Gastrocnemius medialis (tissue), 4 donors: ENCODE data around the gene PLEKHG3. TPM values are rescaled to one million over a fixed set of nuclear protein-coding genes. Genes with fewer than 3 reads are reported as not detected.
A peak's percentile ranks its signal among the peaks of the same experiment; 100 is the strongest.

ENCODE experiments used
- ATAC-seq, 2 donors: fragments of 150-250 bp; one replicate each; pipeline ENCODE4 v1.9.1; 2016
- DNase-seq, 2 donors: peaks; one replicate each; pipeline ENCODE4 v3.0.0-alpha.2; 2019
- H3K27ac ChIP-seq, 4 donors: fragments of 200-600 bp; sonication (generic); 1 replicate in 1 of 4; 2 replicates in 3 of 4; pipeline ENCODE4 v1.5.1; 2016 to 2018; ENCODE audit warnings: mild to moderate bottlenecking in 2 of 4, moderate library complexity in 1 of 4
- H3K27me3 ChIP-seq, 3 donors: fragments of 200-600 bp; sonication (generic) in 2 of 3; 1 replicate in 1 of 3; 2 replicates in 2 of 3; pipeline versions ENCODE4 v1.5.1 to v1.6.0; 2016 to 2019; ENCODE audit warnings: mild to moderate bottlenecking in 1 of 3, moderate library complexity in 1 of 3
- H3K36me3 ChIP-seq, 2 donors: fragments of 200-600 bp; sonication (generic) in 1 of 2; one replicate each; pipeline ENCODE4 v1.5.1; 2017 to 2018
- H3K4me1 ChIP-seq, 2 donors: fragments of 200-600 bp; sonication (generic) in 1 of 2; one replicate each; pipeline ENCODE4 v1.5.1; 2016 to 2017; ENCODE audit warnings: mild to moderate bottlenecking in 2 of 2
- H3K4me3 ChIP-seq, 4 donors: fragments of 200-600 bp; sonication (generic) in 3 of 4; 1 replicate in 1 of 4; 2 replicates in 3 of 4; pipeline ENCODE4 v1.5.1; 2016 to 2019; ENCODE audit warnings: mild to moderate bottlenecking in 2 of 4
- H3K9me3 ChIP-seq, 3 donors: fragments of 200-600 bp; sonication (generic) in 2 of 3; 1 replicate in 1 of 3; 2 replicates in 2 of 3; pipeline ENCODE4 v1.5.1; 2016 to 2019
- CTCF ChIP-seq, 5 experiments: fragments of 450-650 bp in 3 of 5; fragments of 200-600 bp in 2 of 5; sonication (generic) in 2 of 5; IDR thresholded peaks in 4 of 5; conservative IDR thresholded peaks in 1 of 5; 1 replicate in 4 of 5; 2 replicates in 1 of 5; pipeline ENCODE4 v1.5.1; 2016 to 2019; ENCODE audit warnings: antibody characterized with exemption in 5 of 5, mild to moderate bottlenecking in 3 of 5, moderate library complexity in 3 of 5
- POLR2A ChIP-seq, 2 donors: fragments of 450-650 bp; IDR thresholded peaks; one replicate each; pipeline ENCODE4 v1.6.1; 2017; ENCODE audit warnings: antibody characterized with exemption in 2 of 2, mild to moderate bottlenecking in 2 of 2, moderate library complexity in 2 of 2
- in situ Hi-C, 4 donors: fragments of 200-750 bp; cut with MboI; loops; one replicate each; pipeline versions ENCODE4 v1.15.0 to v1.8.0; 2017; ENCODE audit warnings: low sequenced_read_pairs in 4 of 4
- intact Hi-C: fragments of 100-400 bp; cut with DNase I; formaldehyde crosslinking; loops from one replicate; pipeline ENCODE4 v1.15.1; 2023; ENCODE audit warnings: low total_unique reads
- total RNA-seq, 4 donors: library from RNA; depleted of rRNA; stranded (reverse); fragments of >200 nt; gene quantifications; one replicate each; pipeline versions ENCODE4 v1.1.0 to v1.2.3, GENCODE V29; 2016

PLEKHG3 gene
- total RNA-seq, 4 donors from 2014 or later: 8.8 to 18.8 (median 14.5) TPM

DNA sequence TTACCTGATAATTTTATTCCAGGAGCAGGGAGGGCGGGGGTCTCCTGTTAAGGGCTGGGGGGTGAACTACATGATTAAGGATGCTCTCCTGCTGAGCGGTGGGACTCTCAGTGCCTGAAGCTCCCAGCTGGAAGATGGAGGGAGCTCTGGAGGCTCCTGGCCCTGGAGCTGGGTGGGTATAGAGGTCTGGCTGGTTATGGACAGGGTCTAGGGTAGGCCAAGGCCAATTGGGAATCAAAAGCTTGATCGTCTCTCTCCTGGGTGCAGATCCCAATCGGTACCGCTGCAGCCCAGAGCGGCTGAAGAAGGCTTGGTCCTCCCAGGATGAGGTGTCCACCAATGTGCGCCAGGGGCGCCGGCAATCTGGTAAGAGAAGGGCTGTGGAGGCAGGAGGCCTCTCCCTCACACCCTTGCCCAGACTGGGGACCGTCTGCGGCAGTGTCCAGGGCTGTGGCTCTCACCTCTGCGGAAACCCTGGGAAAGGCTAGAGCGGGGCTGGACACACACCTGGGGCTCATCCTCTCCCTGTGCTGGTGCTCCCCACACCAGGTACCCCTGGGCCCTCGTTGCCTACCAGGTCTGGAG is 28.4 kb downstream of the PLEKHG3 start:
- no peak for DNase-seq
- in situ Hi-C loops (no loop called here), intact Hi-C loops (no loop called here)
- no peak for ATAC-seq
- H3K9me3 ChIP-seq: no peaks in the 10 kb centered on the region
- no peak overlapping the region for H3K27ac ChIP-seq
- no peak for TF ChIP-seq POLR2A (IDR thresholded peaks at IDR 0.05)
- no peak for TF ChIP-seq CTCF (IDR thresholded peaks at IDR 0.05 in 4 of 5, conservative IDR thresholded peaks at IDR 0.05 in 1 of 5)
- H3K4me3 ChIP-seq: no peak overlapping the region
- H3K27me3 ChIP-seq: no peaks in the 10 kb centered on the region
- H3K4me1 ChIP-seq: peaks cover 0 to 4% of the 10 kb centered on the region in 2 donors
- no peaks in the 10 kb centered on the region for H3K36me3 ChIP-seq

DNA sequence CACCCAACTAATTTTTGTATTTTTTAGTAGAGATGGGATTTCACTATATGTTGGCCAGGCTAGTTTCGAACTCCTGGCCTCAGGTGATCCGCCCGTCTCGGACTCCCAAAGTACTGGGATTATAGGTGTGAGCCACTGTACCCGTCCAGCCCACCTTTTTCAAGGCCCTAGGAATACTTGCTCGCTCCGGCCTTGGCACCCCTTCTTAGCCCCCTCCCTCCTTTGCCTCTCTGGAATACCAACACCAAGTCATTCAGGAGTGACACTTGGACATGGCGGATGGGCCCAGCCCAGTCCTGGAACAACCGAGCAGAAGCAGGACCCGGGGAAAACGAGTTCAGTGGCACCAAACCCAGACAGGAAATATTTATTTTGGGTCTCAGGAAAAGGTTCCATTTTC is 29.1 kb downstream of the PLEKHG3 start:
- Histone ChIP-seq H3K36me3 (no peaks in the 10 kb centered on the region), H3K4me3 (no peak overlapping the region), H3K27ac (no peak overlapping the region), H3K4me1 (peaks cover 0 to 4% of the 10 kb centered on the region in 2 donors), H3K9me3 (no peaks in the 10 kb centered on the region), H3K27me3 (no peaks in the 10 kb centered on the region)
- intact Hi-C loops: no loop called here
- ATAC-seq (no peak), DNase-seq (no peak)
- TF ChIP-seq POLR2A (IDR thresholded peaks at IDR 0.05) (no peak), CTCF (IDR thresholded peaks at IDR 0.05 in 4 of 5, conservative IDR thresholded peaks at IDR 0.05 in 1 of 5) (no peak)
- in situ Hi-C loops: no loop called here

DNA sequence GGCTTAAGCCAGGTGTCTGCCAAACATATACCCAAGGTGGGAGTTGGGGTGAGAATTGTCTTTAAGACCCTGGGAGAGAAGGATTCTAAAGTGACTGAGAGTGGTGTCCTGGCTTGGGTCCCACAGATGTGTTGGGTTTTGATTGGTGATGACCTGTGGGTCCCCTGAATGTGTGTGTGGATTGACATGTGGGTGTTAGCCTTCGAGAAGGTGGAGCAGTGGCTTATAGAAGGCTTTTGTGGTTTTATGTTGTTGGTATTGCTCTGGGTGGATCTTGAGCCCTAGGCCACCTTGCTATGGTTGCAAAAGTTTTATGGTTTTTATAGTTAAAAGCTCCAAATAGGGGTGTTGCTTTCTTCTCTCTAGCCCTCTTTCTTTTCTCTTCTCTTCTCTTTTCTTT is 29.7 kb downstream of the PLEKHG3 start:
- DNase-seq (no peak), ATAC-seq (no peak)
- Histone ChIP-seq H3K4me1 (peaks cover 0 to 4% of the 10 kb centered on the region in 2 donors), H3K36me3 (no peaks in the 10 kb centered on the region), H3K9me3 (no peaks in the 10 kb centered on the region), H3K4me3 (no peak overlapping the region), H3K27ac (no peak overlapping the region), H3K27me3 (no peaks in the 10 kb centered on the region)
- TF ChIP-seq POLR2A (IDR thresholded peaks at IDR 0.05): no peak
- TF ChIP-seq CTCF (IDR thresholded peaks at IDR 0.05 in 4 of 5, conservative IDR thresholded peaks at IDR 0.05 in 1 of 5): no peak
- intact Hi-C loops (no loop called here), in situ Hi-C loops (no loop called here)

DNA sequence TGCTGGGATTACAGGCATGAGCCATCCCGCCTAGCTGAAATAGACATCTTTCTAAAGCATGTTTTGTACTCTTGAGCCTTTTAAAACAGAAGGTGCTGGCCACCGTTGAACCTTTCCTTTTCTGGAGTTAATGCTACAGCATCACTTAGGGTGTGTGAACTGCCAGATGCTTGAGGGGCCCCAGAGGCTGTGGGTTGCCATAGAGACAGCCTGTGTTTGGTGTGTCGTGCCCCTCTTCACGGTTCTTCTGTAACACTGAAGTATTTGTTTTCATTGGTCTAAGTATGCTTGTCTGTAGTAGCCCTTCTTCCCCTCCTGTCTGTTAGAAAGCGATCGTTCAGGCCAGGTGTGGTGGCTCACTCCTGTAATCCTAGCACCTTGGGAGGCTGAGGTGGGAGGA is 30.8 kb downstream of the PLEKHG3 start:
- H3K4me3 ChIP-seq: no peak overlapping the region
- H3K36me3 ChIP-seq: no peaks in the 10 kb centered on the region
- ATAC-seq (no peak), DNase-seq (no peak)
- H3K9me3 ChIP-seq: no peaks in the 10 kb centered on the region
- peak overlapping the region in 1 of 4 donors; percentile 23 for H3K27ac ChIP-seq
- in situ Hi-C loops (no loop called here), intact Hi-C loops (no loop called here)
- H3K27me3 ChIP-seq: no peaks in the 10 kb centered on the region
- TF ChIP-seq CTCF (IDR thresholded peaks at IDR 0.05 in 4 of 5, conservative IDR thresholded peaks at IDR 0.05 in 1 of 5) (no peak), POLR2A (IDR thresholded peaks at IDR 0.05) (no peak)
- peaks cover 0 to 4% of the 10 kb centered on the region in 2 donors for H3K4me1 ChIP-seq
